ENCODE results near the gene NPAS4.

- TF ChIP-seq CTCF (IDR thresholded peaks at IDR 0.05; ENCODE audit: low read depth, low read length) = peak; percentile 94
- no peak for TF ChIP-seq EZH2phosphoT487 (IDR thresholded peaks at IDR 0.05; ENCODE audit: low read depth)
Measured at GRCh38 chr11:66388780-66389386, 32.0 kb upstream of the NPAS4 start.

Measured in OCI-LY3 (cell line).